ENCODE results near the gene TCF12.

The TCF12 gene

DNA sequence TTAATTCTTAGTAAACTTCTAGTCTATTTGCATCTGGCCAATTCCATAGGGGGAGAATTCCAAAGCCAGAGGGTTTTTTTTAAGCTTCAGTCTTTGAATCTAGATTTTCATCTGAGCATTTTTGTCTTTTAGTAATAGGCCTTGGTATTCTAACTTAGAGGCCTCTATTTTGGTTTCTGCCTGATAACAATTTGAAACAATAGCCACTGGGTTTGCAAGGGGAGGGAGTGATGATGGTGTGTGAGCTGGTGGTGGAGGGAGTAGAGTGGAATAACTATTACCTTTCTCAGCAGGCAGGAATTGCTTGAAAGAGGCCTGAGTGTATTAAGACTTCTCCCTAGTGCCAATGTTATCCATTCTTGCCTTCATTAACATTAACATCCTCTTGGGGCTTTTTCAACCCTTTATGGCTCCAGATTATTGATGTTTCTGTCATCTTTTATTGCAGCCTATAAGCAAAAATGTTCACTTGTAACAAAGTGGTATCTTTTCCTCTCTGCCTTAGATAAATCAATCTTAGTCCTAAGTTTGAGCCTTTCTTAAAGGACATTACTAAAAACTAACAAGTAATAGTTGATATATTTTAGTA lies 26.5 kb upstream of the TCF12 start:
- no peaks in the 10 kb centered on the region for H3K36me3 ChIP-seq (ENCODE audit: control insufficient read depth, insufficient read depth, low read length)
- no peak overlapping the region for H3K9ac ChIP-seq (ENCODE audit: low read depth, low read length)
- no peaks in the 10 kb centered on the region for H3K4me1 ChIP-seq (ENCODE audit: control insufficient read depth, insufficient read depth, low read length)
- H3K27me3 ChIP-seq (ENCODE audit: control insufficient read depth, insufficient read depth, low read length) = peaks cover 18% of the 10 kb centered on the region
- no peak overlapping the region for H3K4me3 ChIP-seq (ENCODE audit: low read depth, low read length)
- H3K9me3 ChIP-seq (ENCODE audit: control insufficient read depth, insufficient read depth, low read length) = no peaks in the 10 kb centered on the region

DNA sequence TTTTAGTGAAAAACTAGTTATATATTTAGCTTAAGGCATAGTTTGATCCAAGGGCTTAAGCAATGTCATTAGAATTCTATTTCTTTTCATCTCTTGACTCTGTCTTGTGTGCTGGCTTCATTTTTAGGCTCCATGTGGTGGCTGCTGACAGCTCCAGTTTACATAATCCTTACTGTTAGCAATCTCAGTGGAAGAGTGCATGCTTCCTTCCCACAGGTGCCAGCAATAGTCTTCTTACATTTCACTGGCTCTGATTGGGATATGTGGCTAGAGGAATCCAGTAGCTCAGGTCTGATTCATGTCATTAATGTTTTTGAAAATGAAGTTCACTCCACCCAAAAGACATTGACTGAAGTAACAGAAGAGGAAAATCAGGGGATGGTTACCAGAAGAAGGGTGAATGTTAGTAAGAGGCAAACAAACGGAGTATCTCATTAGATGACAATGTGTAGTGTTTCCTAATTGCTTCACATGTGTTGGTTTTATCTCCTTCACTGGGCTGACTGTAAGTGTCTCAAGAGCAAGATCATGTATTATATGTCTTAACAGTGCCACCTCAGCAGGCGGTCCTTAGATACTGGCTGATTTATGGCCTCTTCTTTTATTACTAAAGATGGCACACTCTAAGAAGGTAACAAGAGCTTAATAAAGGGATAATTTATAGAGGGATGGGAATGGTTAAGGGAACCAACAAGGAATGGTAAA lies 25.6 kb upstream of the TCF12 start:
- H3K9me3 ChIP-seq (ENCODE audit: control insufficient read depth, insufficient read depth, low read length) = no peaks in the 10 kb centered on the region
- no peaks in the 10 kb centered on the region for H3K4me1 ChIP-seq (ENCODE audit: control insufficient read depth, insufficient read depth, low read length)
- H3K36me3 ChIP-seq (ENCODE audit: control insufficient read depth, insufficient read depth, low read length) = no peaks in the 10 kb centered on the region
- no peak overlapping the region for H3K9ac ChIP-seq (ENCODE audit: low read depth, low read length)
- no peak overlapping the region for H3K4me3 ChIP-seq (ENCODE audit: low read depth, low read length)
- peaks cover 18% of the 10 kb centered on the region for H3K27me3 ChIP-seq (ENCODE audit: control insufficient read depth, insufficient read depth, low read length)

DNA sequence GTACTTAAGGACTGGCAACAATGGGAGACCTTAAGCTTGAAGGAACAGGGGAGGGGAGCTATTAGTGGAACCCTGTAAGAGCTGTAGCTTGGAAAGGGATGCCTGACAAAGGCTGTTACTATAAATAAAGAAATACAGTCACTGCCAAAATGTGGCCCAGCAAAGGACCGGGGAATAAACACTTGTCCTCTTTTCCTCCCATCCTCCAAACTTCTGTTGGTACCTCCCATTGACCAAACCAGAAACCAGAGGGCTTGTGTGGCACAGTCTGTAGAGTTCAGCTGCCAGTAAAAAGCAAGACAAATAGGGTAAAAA lies 25.1 kb upstream of the TCF12 start:
- H3K9ac ChIP-seq (ENCODE audit: low read depth, low read length) = no peak overlapping the region
- H3K4me1 ChIP-seq (ENCODE audit: control insufficient read depth, insufficient read depth, low read length) = no peaks in the 10 kb centered on the region
- H3K27me3 ChIP-seq (ENCODE audit: control insufficient read depth, insufficient read depth, low read length) = peaks cover 18% of the 10 kb centered on the region
- no peaks in the 10 kb centered on the region for H3K9me3 ChIP-seq (ENCODE audit: control insufficient read depth, insufficient read depth, low read length)
- H3K4me3 ChIP-seq (ENCODE audit: low read depth, low read length) = no peak overlapping the region
- H3K36me3 ChIP-seq (ENCODE audit: control insufficient read depth, insufficient read depth, low read length) = no peaks in the 10 kb centered on the region

DNA sequence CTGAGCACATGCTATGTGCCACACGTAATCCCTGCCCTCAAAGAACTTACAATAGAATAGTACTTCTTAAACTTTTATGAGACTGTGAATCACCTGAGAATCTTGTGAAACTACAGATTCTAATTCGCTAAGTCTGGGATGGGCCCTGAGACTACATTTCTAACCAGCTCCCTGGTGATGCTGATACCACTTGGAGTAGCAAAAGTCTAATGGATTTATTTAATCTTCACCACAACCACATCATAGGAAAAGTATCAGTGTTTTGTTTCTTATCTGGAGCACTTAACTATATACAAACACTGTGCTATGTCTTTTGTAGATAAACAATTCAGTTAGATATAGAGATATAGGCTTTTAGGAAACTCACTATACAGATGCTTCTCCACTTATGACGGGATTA lies 23.8 kb upstream of the TCF12 start:
- Histone ChIP-seq H3K27me3 (ENCODE audit: control insufficient read depth, insufficient read depth, low read length) (peaks cover 18% of the 10 kb centered on the region), H3K9me3 (ENCODE audit: control insufficient read depth, insufficient read depth, low read length) (no peaks in the 10 kb centered on the region), H3K4me1 (ENCODE audit: control insufficient read depth, insufficient read depth, low read length) (no peaks in the 10 kb centered on the region), H3K36me3 (ENCODE audit: control insufficient read depth, insufficient read depth, low read length) (no peaks in the 10 kb centered on the region), H3K4me3 (ENCODE audit: low read depth, low read length) (no peak overlapping the region), H3K9ac (ENCODE audit: low read depth, low read length) (no peak overlapping the region)

DNA sequence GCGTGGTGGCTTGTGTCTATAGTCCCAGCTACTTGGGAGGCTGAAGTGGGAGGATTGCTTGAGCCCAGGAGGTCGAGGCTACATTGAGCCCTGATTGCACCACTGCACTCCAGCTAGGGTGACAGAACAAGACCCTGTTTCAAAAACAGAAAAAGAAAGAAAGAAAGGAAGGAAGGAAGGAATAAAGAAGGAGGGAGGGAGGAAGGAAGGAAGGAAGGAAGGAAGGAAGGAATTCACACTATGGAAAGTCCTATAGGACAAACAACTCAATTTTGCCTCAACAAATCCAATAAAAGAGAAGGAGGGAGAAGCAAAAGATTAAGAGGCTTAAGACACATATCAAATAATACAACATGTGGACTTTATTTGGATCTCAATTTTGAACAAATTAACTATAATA lies 16.5 kb upstream of the TCF12 start:
- Histone ChIP-seq H3K9me3 (ENCODE audit: control insufficient read depth, insufficient read depth, low read length) (no peaks in the 10 kb centered on the region), H3K4me1 (ENCODE audit: control insufficient read depth, insufficient read depth, low read length) (no peaks in the 10 kb centered on the region), H3K27me3 (ENCODE audit: control insufficient read depth, insufficient read depth, low read length) (no peaks in the 10 kb centered on the region), H3K4me3 (ENCODE audit: low read depth, low read length) (no peak overlapping the region), H3K36me3 (ENCODE audit: control insufficient read depth, insufficient read depth, low read length) (no peaks in the 10 kb centered on the region), H3K9ac (ENCODE audit: low read depth, low read length) (no peak overlapping the region)

DNA sequence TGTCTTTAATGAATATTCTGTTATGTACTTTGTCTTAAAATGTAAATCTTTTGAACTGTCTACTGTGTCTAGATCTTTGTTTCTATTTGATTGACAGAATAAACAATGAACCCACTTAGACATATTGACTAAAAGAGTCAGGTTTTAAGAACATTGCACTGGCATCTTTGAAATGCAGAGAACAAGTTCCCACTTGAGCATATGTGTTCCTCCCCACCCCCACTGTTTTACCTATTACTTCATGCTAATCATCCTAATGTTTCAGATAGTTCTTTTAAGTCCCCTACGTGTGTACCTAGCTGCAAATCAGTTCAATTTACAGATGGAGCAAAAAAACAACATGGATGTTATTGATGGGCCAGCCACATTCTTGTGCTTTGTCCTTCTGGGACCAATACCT lies 11.7 kb upstream of the TCF12 start:
- no peak overlapping the region for H3K4me3 ChIP-seq (ENCODE audit: low read depth, low read length)
- H3K4me1 ChIP-seq (ENCODE audit: control insufficient read depth, insufficient read depth, low read length) = no peaks in the 10 kb centered on the region
- peak overlapping the region; percentile 9 for H3K9ac ChIP-seq (ENCODE audit: low read depth, low read length)
- H3K27me3 ChIP-seq (ENCODE audit: control insufficient read depth, insufficient read depth, low read length) = no peaks in the 10 kb centered on the region
- no peaks in the 10 kb centered on the region for H3K9me3 ChIP-seq (ENCODE audit: control insufficient read depth, insufficient read depth, low read length)
- H3K36me3 ChIP-seq (ENCODE audit: control insufficient read depth, insufficient read depth, low read length) = no peaks in the 10 kb centered on the region

DNA sequence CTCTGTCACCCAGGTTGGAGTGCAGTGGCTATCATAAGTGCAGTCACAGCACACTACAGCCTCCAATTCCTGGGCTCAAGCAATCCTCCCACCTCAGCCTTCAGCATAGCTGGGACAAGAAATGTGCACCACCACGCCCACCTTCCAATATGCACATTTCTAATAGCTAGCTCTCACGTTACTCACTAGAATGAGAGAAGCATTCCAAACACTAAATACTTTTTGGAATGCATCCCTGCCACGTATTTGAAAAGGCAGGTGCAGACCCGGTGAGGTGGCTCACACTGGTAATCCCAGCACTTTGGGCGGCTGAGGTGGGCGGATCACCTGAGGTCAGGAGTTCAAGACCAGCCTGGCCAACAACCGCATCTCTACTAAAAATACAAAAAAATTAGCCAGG lies 7.6 kb upstream of the TCF12 start:
- Histone ChIP-seq H3K36me3 (ENCODE audit: control insufficient read depth, insufficient read depth, low read length) (no peaks in the 10 kb centered on the region), H3K9ac (ENCODE audit: low read depth, low read length) (no peak overlapping the region), H3K4me3 (ENCODE audit: low read depth, low read length) (no peak overlapping the region), H3K9me3 (ENCODE audit: control insufficient read depth, insufficient read depth, low read length) (no peaks in the 10 kb centered on the region), H3K4me1 (ENCODE audit: control insufficient read depth, insufficient read depth, low read length) (no peaks in the 10 kb centered on the region), H3K27me3 (ENCODE audit: control insufficient read depth, insufficient read depth, low read length) (no peaks in the 10 kb centered on the region)

DNA sequence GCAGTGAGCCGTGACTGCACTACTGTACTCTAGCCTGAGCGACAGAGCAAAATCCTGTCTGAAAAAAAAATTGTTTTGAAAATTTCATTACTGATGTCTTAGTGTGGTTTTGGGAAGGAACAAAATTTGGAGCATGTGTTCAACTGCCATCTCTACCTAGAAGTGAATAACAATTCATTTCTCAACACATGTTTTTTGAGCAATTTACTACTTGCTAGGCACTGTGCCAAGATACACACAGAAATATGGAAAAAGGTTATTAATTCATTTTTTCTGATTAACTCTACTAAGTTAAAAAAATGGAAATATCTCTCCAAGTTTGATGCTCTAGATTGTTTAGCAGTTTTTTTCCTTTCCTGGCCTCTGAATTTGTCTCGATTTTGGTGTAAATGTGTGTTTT lies 5.2 kb upstream of the TCF12 start:
- H3K27me3 ChIP-seq (ENCODE audit: control insufficient read depth, insufficient read depth, low read length) = peaks cover 11% of the 10 kb centered on the region
- no peak overlapping the region for H3K4me3 ChIP-seq (ENCODE audit: low read depth, low read length)
- H3K36me3 ChIP-seq (ENCODE audit: control insufficient read depth, insufficient read depth, low read length) = no peaks in the 10 kb centered on the region
- peaks cover 3% of the 10 kb centered on the region for H3K4me1 ChIP-seq (ENCODE audit: control insufficient read depth, insufficient read depth, low read length)
- no peak overlapping the region for H3K9ac ChIP-seq (ENCODE audit: low read depth, low read length)
- no peaks in the 10 kb centered on the region for H3K9me3 ChIP-seq (ENCODE audit: control insufficient read depth, insufficient read depth, low read length)

DNA sequence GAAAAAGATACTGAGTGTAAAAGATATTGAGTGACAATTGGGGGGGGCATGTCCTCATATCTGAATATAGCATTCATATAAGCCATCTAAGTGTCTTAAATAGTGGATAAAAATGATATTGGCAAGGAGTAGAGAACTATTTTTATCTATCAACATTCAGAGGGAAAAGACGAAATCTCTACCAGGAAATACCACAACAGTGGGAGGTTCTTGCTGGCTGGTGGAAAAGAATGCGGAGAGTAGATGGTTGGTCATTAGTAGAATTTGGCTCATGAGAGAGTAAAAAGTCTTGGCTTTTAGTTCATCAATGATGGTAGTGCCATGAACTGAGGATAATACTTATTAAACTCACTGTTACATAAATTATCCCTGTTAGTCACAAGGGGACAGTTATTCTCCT lies 4.8 kb upstream of the TCF12 start:
- no peak overlapping the region for H3K4me3 ChIP-seq (ENCODE audit: low read depth, low read length)
- no peaks in the 10 kb centered on the region for H3K9me3 ChIP-seq (ENCODE audit: control insufficient read depth, insufficient read depth, low read length)
- H3K9ac ChIP-seq (ENCODE audit: low read depth, low read length) = no peak overlapping the region
- no peaks in the 10 kb centered on the region for H3K36me3 ChIP-seq (ENCODE audit: control insufficient read depth, insufficient read depth, low read length)
- H3K4me1 ChIP-seq (ENCODE audit: control insufficient read depth, insufficient read depth, low read length) = peaks cover 3% of the 10 kb centered on the region
- peaks cover 11% of the 10 kb centered on the region for H3K27me3 ChIP-seq (ENCODE audit: control insufficient read depth, insufficient read depth, low read length)

DNA sequence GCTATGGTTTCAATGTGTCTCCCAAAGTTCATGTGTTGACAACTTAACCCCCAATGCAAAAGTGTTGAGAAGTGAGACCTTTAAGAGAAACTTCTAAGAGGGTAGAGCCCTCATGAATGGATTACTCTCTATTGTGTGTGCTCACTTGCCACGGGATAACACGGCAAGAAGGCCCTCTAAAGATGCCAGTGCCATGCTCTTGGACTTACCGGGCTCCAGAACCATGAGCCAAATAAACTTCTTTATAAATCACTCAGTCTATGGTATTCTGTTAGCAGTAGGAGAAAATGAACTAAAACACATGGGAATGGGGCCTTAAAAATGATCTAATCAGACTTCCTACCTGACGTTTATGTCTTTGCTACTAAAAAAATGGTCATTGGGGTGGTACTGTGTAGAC lies 2.6 kb upstream of the TCF12 start:
- Histone ChIP-seq H3K9me3 (ENCODE audit: control insufficient read depth, insufficient read depth, low read length) (no peaks in the 10 kb centered on the region), H3K4me1 (ENCODE audit: control insufficient read depth, insufficient read depth, low read length) (peaks cover 3% of the 10 kb centered on the region), H3K4me3 (ENCODE audit: low read depth, low read length) (no peak overlapping the region), H3K9ac (ENCODE audit: low read depth, low read length) (no peak overlapping the region), H3K27me3 (ENCODE audit: control insufficient read depth, insufficient read depth, low read length) (peaks cover 11% of the 10 kb centered on the region), H3K36me3 (ENCODE audit: control insufficient read depth, insufficient read depth, low read length) (no peaks in the 10 kb centered on the region)

DNA sequence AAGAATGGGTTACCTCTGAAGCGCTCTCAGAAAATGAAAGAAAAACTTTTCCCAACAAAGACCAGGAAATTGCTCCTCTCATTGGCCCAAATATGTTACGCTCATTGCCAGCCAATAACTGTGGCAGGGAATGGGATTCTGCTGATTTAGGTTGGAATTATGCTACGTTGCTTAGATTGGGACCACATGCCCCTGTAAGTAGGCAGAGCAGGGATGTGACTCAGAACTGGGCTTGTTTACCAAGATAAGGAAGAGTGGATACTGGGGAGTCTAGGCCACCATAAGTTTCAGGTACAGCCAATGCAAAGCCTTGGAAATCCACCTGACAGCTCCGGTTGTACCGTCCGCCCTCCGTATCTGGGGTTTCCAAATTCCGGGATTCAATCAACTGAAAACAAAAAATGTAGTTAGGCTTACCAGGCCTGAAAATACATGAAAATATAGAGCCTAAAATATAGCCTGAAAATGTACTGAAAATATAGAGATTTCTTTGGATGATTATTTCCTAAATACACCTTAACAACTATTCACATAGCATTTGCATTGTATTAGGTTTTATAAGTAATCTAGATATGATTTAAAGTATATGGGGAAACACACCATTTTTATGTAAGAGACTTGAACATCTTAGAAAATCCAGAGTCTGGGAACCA lies 1.5 kb upstream of the TCF12 start:
- H3K27me3 ChIP-seq (ENCODE audit: control insufficient read depth, insufficient read depth, low read length) = peaks cover 11% of the 10 kb centered on the region
- peak overlapping the region; percentile 73 for H3K4me3 ChIP-seq (ENCODE audit: low read depth, low read length)
- peaks cover 3% of the 10 kb centered on the region for H3K4me1 ChIP-seq (ENCODE audit: control insufficient read depth, insufficient read depth, low read length)
- no peaks in the 10 kb centered on the region for H3K9me3 ChIP-seq (ENCODE audit: control insufficient read depth, insufficient read depth, low read length)
- H3K36me3 ChIP-seq (ENCODE audit: control insufficient read depth, insufficient read depth, low read length) = no peaks in the 10 kb centered on the region
- no peak overlapping the region for H3K9ac ChIP-seq (ENCODE audit: low read depth, low read length)

DNA sequence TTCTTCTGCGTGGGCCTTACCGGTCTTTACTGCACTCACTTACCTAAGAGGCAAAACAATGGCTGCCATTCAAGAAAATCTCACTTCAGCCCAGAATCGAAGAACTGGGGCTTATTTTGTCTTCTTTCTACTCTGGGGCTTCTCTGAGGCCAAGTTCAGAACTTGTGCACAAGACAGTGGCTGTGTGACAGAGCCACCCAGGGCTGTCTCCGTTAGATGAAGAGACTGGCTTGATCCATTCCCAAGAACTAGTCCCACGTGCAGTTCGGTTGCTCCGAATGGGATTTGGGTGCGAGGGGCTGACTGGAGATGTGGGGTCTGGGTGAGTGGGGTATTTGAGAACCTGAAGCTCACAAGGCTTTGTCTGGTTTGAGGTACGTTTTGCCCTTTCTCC lies 795 bp upstream of the TCF12 start:
- Histone ChIP-seq H3K4me3 (ENCODE audit: low read depth, low read length) (peak overlapping the region; percentile 73), H3K9me3 (ENCODE audit: control insufficient read depth, insufficient read depth, low read length) (no peaks in the 10 kb centered on the region), H3K9ac (ENCODE audit: low read depth, low read length) (peak overlapping the region; percentile 78), H3K27me3 (ENCODE audit: control insufficient read depth, insufficient read depth, low read length) (peaks cover 11% of the 10 kb centered on the region), H3K36me3 (ENCODE audit: control insufficient read depth, insufficient read depth, low read length) (no peaks in the 10 kb centered on the region), H3K4me1 (ENCODE audit: control insufficient read depth, insufficient read depth, low read length) (peaks cover 3% of the 10 kb centered on the region)
